Suprapubic skin (tissue), 4 donors: Measurements from ENCODE around the gene PTPRN2. TPM values are rescaled to one million over a fixed set of nuclear protein-coding genes. Genes with fewer than 3 reads are reported as not detected.

Experiments
- DNase-seq, 2 donors: peaks; one replicate each; pipeline ENCODE4 v3.0.0-alpha.2; 2019; ENCODE audit warnings: low spot score in 2 of 2
- H3K27ac ChIP-seq: fragments of 200-600 bp; sonication (generic); one replicate; pipeline ENCODE4 v1.5.1; 2019
- H3K27me3 ChIP-seq: fragments of 200-600 bp; sonication (generic); one replicate; pipeline ENCODE4 v1.5.1; 2019
- H3K36me3 ChIP-seq: fragments of 200-600 bp; sonication (generic); one replicate; pipeline ENCODE4 v1.5.1; 2019
- H3K4me1 ChIP-seq: fragments of 200-600 bp; sonication (generic); one replicate; pipeline ENCODE4 v1.5.1; 2019
- H3K4me3 ChIP-seq: fragments of 200-600 bp; sonication (generic); one replicate; pipeline ENCODE4 v1.5.1; 2019; ENCODE audit warnings: mild to moderate bottlenecking
- H3K9me3 ChIP-seq: fragments of 200-600 bp; sonication (generic); one replicate; pipeline ENCODE4 v1.5.1; 2019
- EP300 ChIP-seq: sonication (generic); formaldehyde crosslinking; IDR thresholded peaks from one replicate; pipeline ENCODE4 v1.6.1; 2017; ENCODE audit warnings: antibody characterized with exemption
- POLR2A ChIP-seq, 2 donors: fragments of 450-650 bp; IDR thresholded peaks; one replicate each; pipeline ENCODE4 v1.6.1; 2017; ENCODE audit warnings: antibody characterized with exemption in 2 of 2, mild to moderate bottlenecking in 2 of 2, moderate library complexity in 2 of 2
- POLR2AphosphoS5 ChIP-seq, 3 donors: sonication (generic); formaldehyde crosslinking; IDR thresholded peaks; one replicate each; pipeline ENCODE4 v1.6.1; 2017; ENCODE audit warnings: antibody characterized with exemption in 3 of 3
- WGBS: methylation state at CpG from one replicate; pipeline ENCODE4 v1.1.5; 2018; 5-methylcytosine and 5-hydroxymethylcytosine counted together
- total RNA-seq, 4 donors: library from RNA; depleted of rRNA; stranded (reverse); fragments of >200 nt; gene quantifications; one replicate each; pipeline ENCODE4 v1.1.0, GENCODE V29; 2016
- TF ChIP-seq, protein P1 (sequence below), 2 donors: fragments of 200-600 bp in 1 of 2; fragments of 450-650 bp in 1 of 2; sonication (generic) in 1 of 2; IDR thresholded peaks; one replicate each; pipeline ENCODE4 v1.5.1; 2016 to 2019; ENCODE audit warnings: antibody characterized with exemption in 2 of 2, mild to moderate bottlenecking in 1 of 2, moderate library complexity in 1 of 2

Gene PTPRN2
- total RNA-seq, 4 donors from 2014 or later, result 0.23 to 1.8 (median 1.3) TPM

DNA sequence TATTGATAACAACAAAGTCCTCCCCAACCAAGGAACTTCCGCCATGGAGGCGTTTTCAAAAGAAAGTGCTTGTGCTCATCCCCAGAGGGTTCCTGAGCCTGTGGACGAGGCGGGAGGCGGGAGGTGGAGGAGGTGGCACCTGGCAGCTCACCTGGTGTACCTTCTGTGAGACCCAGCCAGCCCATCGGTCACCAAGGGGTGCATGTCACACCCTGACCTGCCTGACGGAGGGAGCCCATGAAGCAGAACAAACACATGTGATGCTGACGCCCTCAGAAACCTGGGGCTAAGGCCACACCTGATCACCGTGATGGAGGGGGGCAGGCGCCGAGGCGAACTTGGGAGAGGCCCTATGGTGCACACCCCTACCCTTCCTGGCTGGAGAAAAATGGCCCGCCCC lies 792.0 kb downstream of the PTPRN2 start:
- H3K27me3 ChIP-seq, result peaks cover 4% of the 10 kb centered on the region
- H3K4me1 ChIP-seq, result no peaks in the 10 kb centered on the region
- H3K4me3 ChIP-seq, result no peak overlapping the region
- H3K27ac ChIP-seq, result no peak overlapping the region
- TF ChIP-seq, protein P1, sequence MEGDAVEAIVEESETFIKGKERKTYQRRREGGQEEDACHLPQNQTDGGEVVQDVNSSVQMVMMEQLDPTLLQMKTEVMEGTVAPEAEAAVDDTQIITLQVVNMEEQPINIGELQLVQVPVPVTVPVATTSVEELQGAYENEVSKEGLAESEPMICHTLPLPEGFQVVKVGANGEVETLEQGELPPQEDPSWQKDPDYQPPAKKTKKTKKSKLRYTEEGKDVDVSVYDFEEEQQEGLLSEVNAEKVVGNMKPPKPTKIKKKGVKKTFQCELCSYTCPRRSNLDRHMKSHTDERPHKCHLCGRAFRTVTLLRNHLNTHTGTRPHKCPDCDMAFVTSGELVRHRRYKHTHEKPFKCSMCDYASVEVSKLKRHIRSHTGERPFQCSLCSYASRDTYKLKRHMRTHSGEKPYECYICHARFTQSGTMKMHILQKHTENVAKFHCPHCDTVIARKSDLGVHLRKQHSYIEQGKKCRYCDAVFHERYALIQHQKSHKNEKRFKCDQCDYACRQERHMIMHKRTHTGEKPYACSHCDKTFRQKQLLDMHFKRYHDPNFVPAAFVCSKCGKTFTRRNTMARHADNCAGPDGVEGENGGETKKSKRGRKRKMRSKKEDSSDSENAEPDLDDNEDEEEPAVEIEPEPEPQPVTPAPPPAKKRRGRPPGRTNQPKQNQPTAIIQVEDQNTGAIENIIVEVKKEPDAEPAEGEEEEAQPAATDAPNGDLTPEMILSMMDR (IDR thresholded peaks at IDR 0.05), result no peak
- TF ChIP-seq EP300, result no peak
- no peak for TF ChIP-seq POLR2AphosphoS5 (IDR thresholded peaks at IDR 0.05)
- TF ChIP-seq POLR2A (IDR thresholded peaks at IDR 0.05), result no peak
- H3K9me3 ChIP-seq, result no peaks in the 10 kb centered on the region
- no peak for DNase-seq
- no peaks in the 10 kb centered on the region for H3K36me3 ChIP-seq
- WGBS, result 50% methylated on average over 9 of the region's 13 CpGs

DNA sequence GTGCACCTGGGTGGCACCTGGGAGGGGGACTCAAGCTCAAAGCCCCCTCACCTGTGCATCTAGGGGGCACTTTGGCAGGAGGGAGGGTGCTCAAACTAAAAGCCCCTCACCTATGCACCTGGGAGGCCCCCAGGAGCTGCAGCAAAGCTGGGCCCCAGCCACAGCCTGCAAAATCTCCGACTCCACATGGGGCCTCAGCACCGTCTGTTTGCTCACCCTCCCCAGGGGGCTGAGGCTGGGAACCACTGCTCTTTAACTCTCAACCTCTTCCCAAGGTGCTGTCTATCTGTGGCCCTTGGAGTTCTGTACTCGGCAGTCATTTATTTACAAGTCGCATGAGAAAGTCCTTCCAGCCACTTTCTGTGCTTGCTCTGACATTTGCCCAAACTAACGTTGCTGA lies 792.4 kb downstream of the PTPRN2 start:
- WGBS, result 58% methylated on average over 5 of the region's 5 CpGs
- Histone ChIP-seq H3K27ac (no peak overlapping the region), H3K27me3 (peaks cover 4% of the 10 kb centered on the region), H3K36me3 (no peaks in the 10 kb centered on the region), H3K9me3 (no peaks in the 10 kb centered on the region), H3K4me3 (no peak overlapping the region), H3K4me1 (no peaks in the 10 kb centered on the region)
- DNase-seq, result no peak
- TF ChIP-seq POLR2AphosphoS5 (IDR thresholded peaks at IDR 0.05) (no peak), EP300 (no peak), POLR2A (IDR thresholded peaks at IDR 0.05) (no peak)
- TF ChIP-seq, protein P1 (IDR thresholded peaks at IDR 0.05), result no peak

DNA sequence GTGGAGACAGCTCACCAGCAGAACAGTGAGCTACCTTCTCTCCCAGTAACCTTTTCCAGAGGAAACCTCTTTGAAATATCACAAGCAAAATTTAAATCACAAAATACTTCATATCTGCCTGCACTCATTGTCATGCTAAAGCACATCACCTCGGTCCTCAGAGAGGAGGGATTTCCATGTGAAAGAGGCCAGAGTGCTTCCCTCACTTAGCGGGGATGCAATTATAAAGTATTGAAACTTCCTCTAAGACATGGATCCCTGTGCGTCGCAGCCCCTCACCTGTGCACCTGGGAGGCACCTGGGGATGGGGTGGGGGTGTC lies 792.9 kb downstream of the PTPRN2 start:
- H3K4me1 ChIP-seq, result no peaks in the 10 kb centered on the region
- H3K27me3 ChIP-seq, result peaks cover 4% of the 10 kb centered on the region
- H3K36me3 ChIP-seq, result no peaks in the 10 kb centered on the region
- 78% methylated on average over 4 of the region's 4 CpGs for WGBS
- TF ChIP-seq POLR2A (IDR thresholded peaks at IDR 0.05) (no peak), EP300 (no peak), POLR2AphosphoS5 (IDR thresholded peaks at IDR 0.05) (no peak)
- TF ChIP-seq, protein P1 (IDR thresholded peaks at IDR 0.05), result no peak
- DNase-seq, result no peak
- H3K27ac ChIP-seq, result no peak overlapping the region
- no peaks in the 10 kb centered on the region for H3K9me3 ChIP-seq
- H3K4me3 ChIP-seq, result no peak overlapping the region

DNA sequence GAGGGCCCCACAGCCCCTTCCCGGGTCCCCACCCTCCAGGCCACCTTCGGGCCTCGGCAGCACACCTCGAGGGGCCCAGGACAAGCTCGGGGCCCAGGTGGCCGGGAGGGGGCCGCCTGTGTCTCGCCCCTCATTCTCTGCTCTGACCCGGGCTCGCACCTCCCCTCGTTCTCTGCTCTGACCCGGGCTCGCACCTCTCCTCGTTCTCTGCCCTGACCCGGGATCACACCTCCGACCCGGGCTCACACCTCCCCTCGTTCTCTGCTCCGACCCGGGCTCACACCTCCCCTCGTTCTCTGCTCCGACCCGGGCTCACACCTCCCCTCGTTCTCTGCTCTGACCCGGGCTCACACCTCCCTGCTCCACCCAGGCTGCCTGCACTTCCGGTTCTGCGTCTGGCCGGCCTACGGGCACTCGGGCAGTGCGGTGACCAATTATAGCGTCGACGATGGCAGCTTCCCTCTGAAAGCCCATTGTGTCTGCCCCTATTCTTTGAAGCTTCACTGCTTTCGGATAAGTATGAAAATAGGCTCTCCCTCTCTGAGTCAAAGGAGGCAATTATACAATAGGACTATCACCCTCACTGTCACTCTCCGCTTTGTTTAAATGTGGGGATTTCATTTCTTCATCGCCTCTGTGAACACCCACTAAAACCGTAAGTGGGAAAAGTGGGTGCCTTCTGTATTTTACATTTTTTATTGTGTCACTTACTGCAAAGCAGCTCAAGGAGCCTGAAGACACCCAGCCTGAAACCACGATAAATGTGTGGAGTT lies 793.5 kb downstream of the PTPRN2 start:
- Histone ChIP-seq H3K9me3 (no peaks in the 10 kb centered on the region), H3K27ac (no peak overlapping the region), H3K4me3 (no peak overlapping the region), H3K36me3 (no peaks in the 10 kb centered on the region), H3K27me3 (peaks cover 4% of the 10 kb centered on the region), H3K4me1 (no peaks in the 10 kb centered on the region)
- 83% methylated on average over 34 of the region's 39 CpGs for WGBS
- no peak for TF ChIP-seq EP300
- no peak for TF ChIP-seq POLR2AphosphoS5 (IDR thresholded peaks at IDR 0.05)
- DNase-seq, result no peak

DNA sequence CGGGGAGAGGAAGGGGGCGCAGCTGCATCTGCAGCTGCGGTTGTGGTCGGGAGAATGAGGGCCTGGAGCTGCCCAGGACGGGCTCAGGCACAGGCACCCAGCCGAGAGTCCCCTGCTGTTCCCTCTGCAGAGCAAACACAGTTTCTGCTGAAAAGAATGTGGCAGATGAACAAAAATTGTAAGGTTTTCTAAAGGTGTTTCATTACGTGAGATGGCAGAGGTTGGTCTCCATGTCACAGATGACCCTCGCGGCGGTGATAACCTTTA lies 794.6 kb downstream of the PTPRN2 start:
- Histone ChIP-seq H3K36me3 (no peaks in the 10 kb centered on the region), H3K27ac (no peak overlapping the region), H3K4me3 (no peak overlapping the region), H3K4me1 (no peaks in the 10 kb centered on the region), H3K27me3 (peaks cover 4% of the 10 kb centered on the region), H3K9me3 (no peaks in the 10 kb centered on the region)
- DNase-seq, result no peak
- WGBS, result 65% methylated on average over 10 of the region's 10 CpGs
- TF ChIP-seq, protein P1 (IDR thresholded peaks at IDR 0.05), result no peak
- TF ChIP-seq POLR2A (IDR thresholded peaks at IDR 0.05) (no peak), EP300 (no peak), POLR2AphosphoS5 (IDR thresholded peaks at IDR 0.05) (no peak)
